OCI-LY3 (cell line): ENCODE measurements around the gene ACTR8.

Experiments
- H2AFZ ChIP-seq: fragments of 200-600, 300-600 bp; shearing (Covaris generic); 2 replicates; pipeline ENCODE4 v1.6.0; 2014; ENCODE audit warnings: antibody characterized with exemption, low read depth, low read length
- H3K27ac ChIP-seq: fragments of 200-600, 300-600 bp; sonication (generic); 2 replicates; pipeline ENCODE4 v1.5.1; 2014; ENCODE audit warnings: mild to moderate bottlenecking, low read length, moderate library complexity, mixed read lengths
- H3K27me3 ChIP-seq: fragments of 200-600, 300-600 bp; sonication (generic); 2 replicates; pipeline ENCODE4 v1.6.1; 2014; ENCODE audit warnings: low read depth, low read length, mixed read lengths
- H3K36me3 ChIP-seq: fragments of 200-600, 300-600 bp; sonication (generic); replicated peaks from 2 replicates; pipeline ENCODE3; 2014; ENCODE audit warnings: low read depth, low read length, mixed read lengths
- H3K4me1 ChIP-seq: fragments of 300-600, 200-600 bp; sonication (generic); 2 replicates; pipeline ENCODE4 v1.6.1; 2014; ENCODE audit warnings: low read length, mixed read lengths
- H3K4me2 ChIP-seq: fragments of 200-600, 300-600 bp; sonication (generic); 2 replicates; pipeline ENCODE4 v1.6.1; 2014; ENCODE audit warnings: low read length, mixed read lengths
- H3K4me3 ChIP-seq: fragments of 300-600, 200-600 bp; sonication (generic); 2 replicates; pipeline ENCODE4 v1.5.1; 2014; ENCODE audit warnings: antibody characterized with exemption, mild to moderate bottlenecking, low read length, moderate library complexity
- H3K79me2 ChIP-seq: fragments of 300-600, 200-600 bp; shearing (Covaris generic); 2 replicates; pipeline ENCODE4 v1.6.1; 2014; ENCODE audit warnings: mild to moderate bottlenecking, low read length, mixed read lengths
- H3K9ac ChIP-seq: fragments of 300-600, 200-600 bp; shearing (Covaris generic); 2 replicates; pipeline ENCODE4 v1.6.0; 2014; ENCODE audit warnings: mild to moderate bottlenecking, low read length, moderate library complexity
- H3K9me3 ChIP-seq: fragments of 200-600, 300-600 bp; shearing (Covaris generic); 2 replicates; pipeline ENCODE4 v1.6.1; 2014; ENCODE audit warnings: low read length, mixed read lengths; ENCODE audit not compliant: insufficient read depth
- H4K20me1 ChIP-seq: fragments of 200-600, 300-600 bp; sonication (generic); 2 replicates; pipeline ENCODE4 v1.6.1; 2016; ENCODE audit warnings: low read length, mixed read lengths; ENCODE audit not compliant: insufficient read depth
- EZH2phosphoT487 ChIP-seq: fragments of 200-600 bp; shearing (Covaris generic); IDR thresholded peaks from 2 replicates; pipeline ENCODE4 v1.6.1; 2018; ENCODE audit warnings: antibody characterized with exemption, mixed run types, low read depth
- TF ChIP-seq, protein P1 (sequence below): fragments of 200-600, 300-600 bp; sonication (generic); IDR thresholded peaks from 2 replicates; pipeline ENCODE4 v1.5.1; 2014; ENCODE audit warnings: antibody characterized with exemption, low read length, low read depth

ACTR8 gene

DNA sequence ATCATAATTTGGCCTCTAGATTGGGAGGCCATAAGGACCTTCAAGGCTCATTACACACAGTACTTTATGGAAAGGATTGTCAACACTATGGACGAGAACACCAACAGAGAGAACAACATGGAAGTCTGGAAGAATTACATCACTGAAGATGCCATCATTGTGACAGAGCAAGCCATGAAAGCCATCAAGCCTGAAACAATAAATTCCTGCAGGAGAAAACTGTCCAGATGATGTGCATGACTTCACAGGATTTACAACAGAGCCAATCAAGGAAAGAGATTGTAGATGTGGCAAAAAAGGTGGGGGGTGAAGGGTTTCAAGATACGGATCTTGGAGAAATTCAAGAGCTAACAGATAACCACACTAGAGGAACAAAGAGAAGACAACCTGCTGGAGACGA is 19.7 kb downstream of the ACTR8 start:
- no peaks in the 10 kb centered on the region for H3K27me3 ChIP-seq
- no peak overlapping the region for H3K4me3 ChIP-seq
- no peaks in the 10 kb centered on the region for H3K79me2 ChIP-seq
- peaks cover 65% of the 10 kb centered on the region for H3K36me3 ChIP-seq
- H3K9ac ChIP-seq: no peak overlapping the region
- H2AFZ ChIP-seq: no peak overlapping the region
- H3K9me3 ChIP-seq: no peaks in the 10 kb centered on the region
- TF ChIP-seq, protein P1, sequence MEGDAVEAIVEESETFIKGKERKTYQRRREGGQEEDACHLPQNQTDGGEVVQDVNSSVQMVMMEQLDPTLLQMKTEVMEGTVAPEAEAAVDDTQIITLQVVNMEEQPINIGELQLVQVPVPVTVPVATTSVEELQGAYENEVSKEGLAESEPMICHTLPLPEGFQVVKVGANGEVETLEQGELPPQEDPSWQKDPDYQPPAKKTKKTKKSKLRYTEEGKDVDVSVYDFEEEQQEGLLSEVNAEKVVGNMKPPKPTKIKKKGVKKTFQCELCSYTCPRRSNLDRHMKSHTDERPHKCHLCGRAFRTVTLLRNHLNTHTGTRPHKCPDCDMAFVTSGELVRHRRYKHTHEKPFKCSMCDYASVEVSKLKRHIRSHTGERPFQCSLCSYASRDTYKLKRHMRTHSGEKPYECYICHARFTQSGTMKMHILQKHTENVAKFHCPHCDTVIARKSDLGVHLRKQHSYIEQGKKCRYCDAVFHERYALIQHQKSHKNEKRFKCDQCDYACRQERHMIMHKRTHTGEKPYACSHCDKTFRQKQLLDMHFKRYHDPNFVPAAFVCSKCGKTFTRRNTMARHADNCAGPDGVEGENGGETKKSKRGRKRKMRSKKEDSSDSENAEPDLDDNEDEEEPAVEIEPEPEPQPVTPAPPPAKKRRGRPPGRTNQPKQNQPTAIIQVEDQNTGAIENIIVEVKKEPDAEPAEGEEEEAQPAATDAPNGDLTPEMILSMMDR: no peak
- TF ChIP-seq EZH2phosphoT487: no peak
- no peak overlapping the region for H3K27ac ChIP-seq
- H4K20me1 ChIP-seq: 0 out of 2 replicates have a peak, but pooled peaks cover 3% of the 10 kb centered on the region
- H3K4me2 ChIP-seq: no peak overlapping the region
- peaks cover 13% of the 10 kb centered on the region for H3K4me1 ChIP-seq

DNA sequence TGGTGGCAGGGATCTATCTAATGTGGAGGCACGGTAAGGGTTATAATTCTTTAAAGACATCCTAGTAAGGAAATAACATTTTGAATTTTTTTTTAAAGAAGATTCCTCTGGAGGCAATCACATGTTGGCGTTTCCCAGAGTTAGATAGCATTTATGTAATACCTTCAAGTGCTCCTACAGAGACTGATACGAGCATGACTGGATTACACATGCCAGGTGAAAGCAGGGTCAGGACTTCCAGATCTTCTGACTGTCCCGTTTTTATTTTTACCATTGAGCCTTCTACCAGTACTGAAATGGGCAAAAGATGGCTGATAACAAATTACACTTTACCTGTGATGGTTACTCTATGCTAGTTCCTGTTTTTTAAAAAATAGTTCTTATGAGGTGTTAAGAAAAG is 21.8 kb downstream of the ACTR8 start:
- H3K9me3 ChIP-seq: no peaks in the 10 kb centered on the region
- TF ChIP-seq, protein P1: no peak
- TF ChIP-seq EZH2phosphoT487: no peak
- H3K4me3 ChIP-seq: no peak overlapping the region
- H3K36me3 ChIP-seq: peaks cover 52% of the 10 kb centered on the region
- H3K4me1 ChIP-seq: peaks cover 18% of the 10 kb centered on the region
- H3K27me3 ChIP-seq: no peaks in the 10 kb centered on the region
- H2AFZ ChIP-seq: no peak overlapping the region
- no peak overlapping the region for H3K4me2 ChIP-seq
- H3K27ac ChIP-seq: no peak overlapping the region
- no peaks in the 10 kb centered on the region for H4K20me1 ChIP-seq
- no peak overlapping the region for H3K9ac ChIP-seq
- no peaks in the 10 kb centered on the region for H3K79me2 ChIP-seq

- Histone ChIP-seq H3K79me2 (no peaks in the 10 kb centered on the region), H3K4me2 (no peak overlapping the region), H3K27ac (no peak overlapping the region), H3K4me3 (no peak overlapping the region), H4K20me1 (no peaks in the 10 kb centered on the region), H3K9me3 (no peaks in the 10 kb centered on the region), H3K36me3 (peaks cover 43% of the 10 kb centered on the region), H3K27me3 (no peaks in the 10 kb centered on the region), H3K4me1 (peaks cover 18% of the 10 kb centered on the region), H2AFZ (no peak overlapping the region), H3K9ac (no peak overlapping the region)
- TF ChIP-seq EZH2phosphoT487: no peak
- TF ChIP-seq, protein P1: no peak
Observed at GRCh38 chr3:53859178-53859577, 22.8 kb downstream of the ACTR8 start.

- Histone ChIP-seq H3K4me3 (no peak overlapping the region), H3K9ac (no peak overlapping the region), H3K36me3 (peaks cover 39% of the 10 kb centered on the region), H3K27ac (no peak overlapping the region), H3K27me3 (no peaks in the 10 kb centered on the region), H4K20me1 (no peaks in the 10 kb centered on the region), H2AFZ (no peak overlapping the region), H3K9me3 (no peaks in the 10 kb centered on the region), H3K79me2 (no peaks in the 10 kb centered on the region), H3K4me2 (no peak overlapping the region), H3K4me1 (peaks cover 18% of the 10 kb centered on the region)
- TF ChIP-seq, protein P1: no peak
- no peak for TF ChIP-seq EZH2phosphoT487
Observed at GRCh38 chr3:53858096-53858741, 23.7 kb downstream of the ACTR8 start.
